OCI-LY1 (cell line): ENCODE data around the gene ASB15.

Experiments used
- CTCF ChIP-seq: fragments of 200-600 bp; sonication (generic), shearing (Covaris generic); IDR thresholded peaks from 2 replicates; pipeline ENCODE4 v1.5.1; 2017; ENCODE audit warnings: mild to moderate bottlenecking, antibody characterized with exemption, low read length, moderate library complexity, mixed read lengths
- EZH2 ChIP-seq: fragments of 200-600 bp; sonication (generic), shearing (Covaris generic); IDR thresholded peaks from 2 replicates; pipeline ENCODE4 v1.8.0; 2017; ENCODE audit warnings: borderline replicate concordance, mixed run types, mild to moderate bottlenecking, antibody characterized with exemption, low read length, moderate library complexity, mixed read lengths

GRCh38 chr7:123655614-123656013 lies 54.0 kb downstream of the ASB15 start, which contains the start of gene LMOD2:
- TF ChIP-seq CTCF (no peak), EZH2 (no peak)
